Measurements from ENCODE around the gene FAM200C. TPM values are rescaled to one million over a fixed set of nuclear protein-coding genes. Genes with fewer than 3 reads are reported as not detected.

The FAM200C gene
- total and polyA plus RNA-seq, 2 of the 13 experiments (the other 11 are each of a cell fraction or from before 2014, with no cell fraction given), result 3.2 to 4.7 TPM

DNA sequence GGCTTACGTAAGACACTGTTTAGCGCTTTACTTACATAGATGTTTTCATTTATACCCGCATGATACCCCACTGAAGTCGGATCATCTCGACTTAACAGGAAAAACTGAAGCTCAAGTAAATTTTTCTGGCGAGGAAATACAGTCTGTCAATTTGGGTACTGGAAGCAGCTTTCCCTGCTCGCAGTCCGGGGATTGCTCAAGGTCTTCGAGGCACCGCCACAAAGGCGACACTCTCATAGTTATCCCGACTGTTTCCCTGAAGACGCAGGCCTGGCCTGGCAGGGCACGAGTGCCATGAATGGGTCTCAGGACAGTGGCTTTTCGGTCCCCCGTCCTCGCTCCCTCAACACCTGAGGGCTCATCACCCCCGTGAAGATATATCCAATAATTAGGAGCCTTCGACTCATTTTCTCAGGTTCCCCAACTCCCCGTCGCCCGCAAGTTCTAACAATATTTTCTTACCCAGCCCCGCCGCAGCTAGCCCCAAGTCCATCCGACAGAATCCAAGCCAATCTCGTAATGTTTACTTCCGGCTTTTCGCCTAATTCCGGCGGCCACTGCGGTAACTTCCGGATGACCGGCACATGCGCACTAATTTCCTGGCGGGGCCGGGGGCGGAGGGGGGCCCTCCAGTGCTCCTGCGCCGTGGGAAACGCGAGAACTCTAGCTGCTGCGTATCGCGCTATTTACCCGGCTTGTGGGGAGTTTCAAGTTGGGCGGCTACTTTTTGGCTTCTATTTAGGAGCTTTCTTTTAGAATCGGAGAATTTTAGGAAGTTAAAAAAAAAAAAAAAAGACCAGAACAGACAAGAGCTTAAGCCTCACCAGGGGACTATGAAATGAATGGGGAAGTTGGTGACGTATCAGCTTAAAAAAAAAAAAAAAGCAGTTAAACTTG lies 19.0 kb upstream of the FAM200C start, which contains the start of gene SLU7 (continued):
- TF ChIP-seq RFXAP (CRISPR knock-in tag; IDR thresholded peaks at IDR 0.05; ENCODE audit: borderline replicate concordance) (no peak), ZNF644 (CRISPR knock-in tag; IDR thresholded peaks at IDR 0.05; ENCODE audit: low read depth) (no peak), FOSL1 (CRISPR knock-in tag; IDR thresholded peaks at IDR 0.05; ENCODE audit: borderline replicate concordance) (no peak), HOXD1 (CRISPR knock-in tag; IDR thresholded peaks at IDR 0.05) (no peak), ZNF678 (CRISPR knock-in tag; IDR thresholded peaks at IDR 0.05) (no peak), MAFG (CRISPR knock-in tag; IDR thresholded peaks at IDR 0.05) (no peak), FOXJ3 (CRISPR knock-in tag; IDR thresholded peaks at IDR 0.05; ENCODE audit: borderline replicate concordance) (no peak), ZSCAN12 (CRISPR knock-in tag; IDR thresholded peaks at IDR 0.05) (no peak), GTF2F1 (IDR thresholded peaks at IDR 0.05; ENCODE audit: low read length) (no peak), ZNF296 (CRISPR knock-in tag; conservative IDR thresholded peaks at IDR 0.05) (no peak), ZNF557 (CRISPR knock-in tag; IDR thresholded peaks at IDR 0.05) (no peak), MEIS2 (CRISPR knock-in tag; IDR thresholded peaks at IDR 0.05) (no peak), GATAD2A (CRISPR knock-in tag; IDR thresholded peaks at IDR 0.05) (no peak), U2AF2 (IDR thresholded peaks at IDR 0.05; ENCODE audit: low read depth, low read length) (no peak), ZNF776 (CRISPR knock-in tag; IDR thresholded peaks at IDR 0.05) (no peak), MXI1 (IDR thresholded peaks at IDR 0.05; ENCODE audit: borderline replicate concordance, low read depth, low read length) (peak; percentile 75; the same call in 2 of the 3 replicates), ZBTB7A (CRISPR knock-in tag; IDR thresholded peaks at IDR 0.05) (no peak), MTF1 (CRISPR knock-in tag; IDR thresholded peaks at IDR 0.05) (no peak), POLR2AphosphoS2 (IDR thresholded peaks at IDR 0.05; ENCODE audit: low read depth, low read length) (no peak), ZNF672 (CRISPR knock-in tag; IDR thresholded peaks at IDR 0.05) (no peak), SIN3B (IDR thresholded peaks at IDR 0.05; ENCODE audit: low read length) (no peak)
- TF ChIP-seq, protein P1, sequence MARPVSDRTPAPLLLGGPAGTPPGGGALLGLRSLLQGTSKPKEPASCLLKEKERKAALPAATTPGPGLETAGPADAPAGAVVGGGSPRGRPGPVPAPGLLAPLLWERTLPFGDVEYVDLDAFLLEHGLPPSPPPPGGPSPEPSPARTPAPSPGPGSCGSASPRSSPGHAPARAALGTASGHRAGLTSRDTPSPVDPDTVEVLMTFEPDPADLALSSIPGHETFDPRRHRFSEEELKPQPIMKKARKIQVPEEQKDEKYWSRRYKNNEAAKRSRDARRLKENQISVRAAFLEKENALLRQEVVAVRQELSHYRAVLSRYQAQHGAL (CRISPR knock-in tag; IDR thresholded peaks at IDR 0.05; ENCODE audit: not compliant biosample characterization), result no peak
- TF ChIP-seq, protein P2, sequence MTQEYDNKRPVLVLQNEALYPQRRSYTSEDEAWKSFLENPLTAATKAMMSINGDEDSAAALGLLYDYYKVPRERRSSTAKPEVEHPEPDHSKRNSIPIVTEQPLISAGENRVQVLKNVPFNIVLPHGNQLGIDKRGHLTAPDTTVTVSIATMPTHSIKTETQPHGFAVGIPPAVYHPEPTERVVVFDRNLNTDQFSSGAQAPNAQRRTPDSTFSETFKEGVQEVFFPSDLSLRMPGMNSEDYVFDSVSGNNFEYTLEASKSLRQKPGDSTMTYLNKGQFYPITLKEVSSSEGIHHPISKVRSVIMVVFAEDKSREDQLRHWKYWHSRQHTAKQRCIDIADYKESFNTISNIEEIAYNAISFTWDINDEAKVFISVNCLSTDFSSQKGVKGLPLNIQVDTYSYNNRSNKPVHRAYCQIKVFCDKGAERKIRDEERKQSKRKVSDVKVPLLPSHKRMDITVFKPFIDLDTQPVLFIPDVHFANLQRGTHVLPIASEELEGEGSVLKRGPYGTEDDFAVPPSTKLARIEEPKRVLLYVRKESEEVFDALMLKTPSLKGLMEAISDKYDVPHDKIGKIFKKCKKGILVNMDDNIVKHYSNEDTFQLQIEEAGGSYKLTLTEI (CRISPR knock-in tag; conservative IDR thresholded peaks at IDR 0.05), result no peak
- TF ChIP-seq, protein P3, sequence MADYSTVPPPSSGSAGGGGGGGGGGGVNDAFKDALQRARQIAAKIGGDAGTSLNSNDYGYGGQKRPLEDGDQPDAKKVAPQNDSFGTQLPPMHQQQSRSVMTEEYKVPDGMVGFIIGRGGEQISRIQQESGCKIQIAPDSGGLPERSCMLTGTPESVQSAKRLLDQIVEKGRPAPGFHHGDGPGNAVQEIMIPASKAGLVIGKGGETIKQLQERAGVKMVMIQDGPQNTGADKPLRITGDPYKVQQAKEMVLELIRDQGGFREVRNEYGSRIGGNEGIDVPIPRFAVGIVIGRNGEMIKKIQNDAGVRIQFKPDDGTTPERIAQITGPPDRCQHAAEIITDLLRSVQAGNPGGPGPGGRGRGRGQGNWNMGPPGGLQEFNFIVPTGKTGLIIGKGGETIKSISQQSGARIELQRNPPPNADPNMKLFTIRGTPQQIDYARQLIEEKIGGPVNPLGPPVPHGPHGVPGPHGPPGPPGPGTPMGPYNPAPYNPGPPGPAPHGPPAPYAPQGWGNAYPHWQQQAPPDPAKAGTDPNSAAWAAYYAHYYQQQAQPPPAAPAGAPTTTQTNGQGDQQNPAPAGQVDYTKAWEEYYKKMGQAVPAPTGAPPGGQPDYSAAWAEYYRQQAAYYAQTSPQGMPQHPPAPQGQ (CRISPR knock-in tag; IDR thresholded peaks at IDR 0.05; ENCODE audit: borderline replicate concordance), result no peak
- TF ChIP-seq, protein P4, sequence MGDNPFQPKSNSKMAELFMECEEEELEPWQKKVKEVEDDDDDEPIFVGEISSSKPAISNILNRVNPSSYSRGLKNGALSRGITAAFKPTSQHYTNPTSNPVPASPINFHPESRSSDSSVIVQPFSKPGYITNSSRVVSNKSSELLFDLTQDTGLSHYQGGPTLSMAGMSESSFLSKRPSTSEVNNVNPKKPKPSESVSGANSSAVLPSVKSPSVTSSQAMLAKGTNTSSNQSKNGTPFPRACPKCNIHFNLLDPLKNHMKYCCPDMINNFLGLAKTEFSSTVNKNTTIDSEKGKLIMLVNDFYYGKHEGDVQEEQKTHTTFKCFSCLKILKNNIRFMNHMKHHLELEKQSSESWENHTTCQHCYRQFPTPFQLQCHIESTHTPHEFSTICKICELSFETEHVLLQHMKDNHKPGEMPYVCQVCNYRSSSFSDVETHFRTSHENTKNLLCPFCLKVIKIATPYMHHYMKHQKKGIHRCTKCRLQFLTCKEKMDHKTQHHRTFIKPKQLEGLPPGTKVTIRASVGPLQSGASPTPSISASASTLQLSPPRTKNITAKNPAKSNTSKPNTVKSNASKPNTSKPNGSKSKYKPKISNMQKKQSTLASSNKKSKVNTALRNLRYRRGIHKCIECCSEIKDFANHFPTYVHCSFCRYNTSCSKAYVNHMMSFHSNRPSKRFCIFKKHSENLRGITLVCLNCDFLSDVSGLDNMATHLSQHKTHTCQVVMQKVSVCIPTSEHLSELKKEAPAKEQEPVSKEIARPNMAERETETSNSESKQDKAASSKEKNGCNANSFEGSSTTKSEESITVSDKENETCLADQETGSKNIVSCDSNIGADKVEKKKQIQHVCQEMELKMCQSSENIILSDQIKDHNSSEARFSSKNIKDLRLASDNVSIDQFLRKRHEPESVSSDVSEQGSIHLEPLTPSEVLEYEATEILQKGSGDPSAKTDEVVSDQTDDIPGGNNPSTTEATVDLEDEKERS (CRISPR knock-in tag; IDR thresholded peaks at IDR 0.05), result no peak

All from HepG2 (cell line).